Right lobe of liver (tissue), 6 donors: ENCODE data around the gene FYTTD1. TPM values are rescaled to one million over a fixed set of nuclear protein-coding genes. Genes with fewer than 3 reads are reported as not detected.
"Not testable (repeated sequence)": the region's sequence is repeated elsewhere in the genome, so short reads cannot be mapped to it uniquely, and the experiment has no call there.

Source experiments
- ATAC-seq, 4 donors: fragments of 200-7000 bp; cut with Tn5 transposase; one replicate each; pipeline ENCODE4 v1.9.1; 2020; ENCODE audit warnings: mild to moderate bottlenecking in 4 of 4, moderate library complexity in 4 of 4
- DNase-seq, 3 donors: peaks; one replicate each; pipeline ENCODE4 v3.0.0-alpha.2; 2020
- H3K27ac ChIP-seq, 3 donors: fragments of 200-600 bp; one replicate each; pipeline ENCODE4 v1.8.0; 2022
- H3K27me3 ChIP-seq, 2 donors: fragments of 200-600 bp; one replicate each; pipeline ENCODE4 v1.8.0; 2022
- H3K36me3 ChIP-seq, 4 donors: fragments of 200-600 bp; sonication (generic) in 1 of 4; one replicate each; pipeline versions ENCODE4 v1.5.1 to v1.8.0; 2017 to 2022; ENCODE audit warnings: control low read depth in 1 of 4
- H3K4me1 ChIP-seq, 4 donors: fragments of 200-600 bp; sonication (generic) in 1 of 4; one replicate each; pipeline versions ENCODE4 v1.5.1 to v1.8.0; 2017 to 2022; ENCODE audit warnings: control low read depth in 1 of 4
- H3K4me3 ChIP-seq, 3 donors: fragments of 200-600 bp; one replicate each; pipeline ENCODE4 v1.8.0; 2022
- H3K9me3 ChIP-seq, 4 donors: fragments of 200-600 bp; sonication (generic) in 1 of 4; one replicate each; pipeline versions ENCODE4 v1.5.1 to v1.8.0; 2017 to 2022; ENCODE audit warnings: control low read depth in 1 of 4
- POLR2A ChIP-seq: fragments of 450-650 bp; IDR thresholded peaks from one replicate; pipeline ENCODE4 v1.6.1; 2017; ENCODE audit warnings: antibody characterized with exemption, mild to moderate bottlenecking
- WGBS: methylation state at CpG from one replicate; pipeline ENCODE4 v1.1.6; 2018; ENCODE audit warnings: low coverage, low lambda C conversion rate; ENCODE audit not compliant: insufficient coverage; ENCODE audit errors: missing lambda C conversion rate; 5-methylcytosine and 5-hydroxymethylcytosine counted together
- intact Hi-C, 2 donors: fragments of 100-400 bp; cut with DNase I; formaldehyde crosslinking; loops; one replicate each; pipeline versions ENCODE4 v1.11.2 to v1.14.1; 2022
- total RNA-seq, 6 experiments: library from RNA; depleted of rRNA in 2 of 6; stranded (reverse); fragments of >200 nt in 2 of 6; fragmentation: NEBNext Ultra II Directional in 3 of 6; extraction: Animal tissue kit (Norgen Biotek cat#: 25700) in 3 of 6; gene quantifications; one replicate each; pipeline versions ENCODE4 v1.1.0 to v1.2.4, GENCODE V29; 2016 to 2023
- TF ChIP-seq, protein P1 (sequence below), 4 donors: fragments of 200-600 bp in 3 of 4; fragments of 450-650 bp in 1 of 4; IDR thresholded peaks; one replicate each; pipeline versions ENCODE4 v1.5.1 to v1.8.0; 2016 to 2022; ENCODE audit warnings: antibody characterized with exemption in 4 of 4, mild to moderate bottlenecking in 2 of 4
- donor health status: DM: no; HTN: yes; CAD: no.
- donor health status: DM: no; HTN: no; CAD: no.
- donor health status: DM: no; HTN: no; CAD: no.
- donor health status: DM: no; HTN: yes; CAD: no.
- donor health status: DM: no; HTN: yes; CAD: no.

The FYTTD1 gene
- total RNA-seq, 6 experiments from 2014 or later, result 20.2 to 33.4 (median 23.9) TPM

DNA sequence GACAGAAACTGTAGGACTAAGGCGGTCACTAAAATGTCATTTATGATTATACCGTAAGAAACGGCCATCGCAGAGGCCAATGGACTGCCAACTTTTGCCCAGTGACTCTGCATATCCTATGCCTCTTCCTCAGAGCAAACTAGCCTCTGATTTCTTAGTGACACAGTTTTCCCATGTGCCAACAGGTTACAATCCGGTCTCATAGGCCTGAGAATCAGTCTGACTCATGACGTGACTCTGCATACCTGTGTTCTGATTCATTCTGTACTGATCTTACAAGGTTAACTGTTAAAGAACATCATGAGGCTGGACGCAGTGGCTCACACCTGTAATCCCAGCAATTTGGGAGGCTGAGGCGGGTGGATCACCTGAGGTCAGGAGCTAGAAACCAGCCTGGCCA is 30.8 kb upstream of the FYTTD1 start:
- H3K4me3 ChIP-seq, result no peak overlapping the region
- no peaks in the 10 kb centered on the region for H3K36me3 ChIP-seq
- TF ChIP-seq, protein P1, sequence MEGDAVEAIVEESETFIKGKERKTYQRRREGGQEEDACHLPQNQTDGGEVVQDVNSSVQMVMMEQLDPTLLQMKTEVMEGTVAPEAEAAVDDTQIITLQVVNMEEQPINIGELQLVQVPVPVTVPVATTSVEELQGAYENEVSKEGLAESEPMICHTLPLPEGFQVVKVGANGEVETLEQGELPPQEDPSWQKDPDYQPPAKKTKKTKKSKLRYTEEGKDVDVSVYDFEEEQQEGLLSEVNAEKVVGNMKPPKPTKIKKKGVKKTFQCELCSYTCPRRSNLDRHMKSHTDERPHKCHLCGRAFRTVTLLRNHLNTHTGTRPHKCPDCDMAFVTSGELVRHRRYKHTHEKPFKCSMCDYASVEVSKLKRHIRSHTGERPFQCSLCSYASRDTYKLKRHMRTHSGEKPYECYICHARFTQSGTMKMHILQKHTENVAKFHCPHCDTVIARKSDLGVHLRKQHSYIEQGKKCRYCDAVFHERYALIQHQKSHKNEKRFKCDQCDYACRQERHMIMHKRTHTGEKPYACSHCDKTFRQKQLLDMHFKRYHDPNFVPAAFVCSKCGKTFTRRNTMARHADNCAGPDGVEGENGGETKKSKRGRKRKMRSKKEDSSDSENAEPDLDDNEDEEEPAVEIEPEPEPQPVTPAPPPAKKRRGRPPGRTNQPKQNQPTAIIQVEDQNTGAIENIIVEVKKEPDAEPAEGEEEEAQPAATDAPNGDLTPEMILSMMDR (IDR thresholded peaks at IDR 0.05), result no peak
- no peak for TF ChIP-seq POLR2A
- intact Hi-C loops, result no loop called here
- H3K9me3 ChIP-seq, result no peaks in the 10 kb centered on the region
- H3K27me3 ChIP-seq, result no peaks in the 10 kb centered on the region
- WGBS, result 88% methylated on average over 7 of the region's 8 CpGs
- H3K27ac ChIP-seq, result no peak overlapping the region
- H3K4me1 ChIP-seq, result no peaks in the 10 kb centered on the region
- ATAC-seq, result peak in 1 of 4 donors; percentile 66
- no peak for DNase-seq

DNA sequence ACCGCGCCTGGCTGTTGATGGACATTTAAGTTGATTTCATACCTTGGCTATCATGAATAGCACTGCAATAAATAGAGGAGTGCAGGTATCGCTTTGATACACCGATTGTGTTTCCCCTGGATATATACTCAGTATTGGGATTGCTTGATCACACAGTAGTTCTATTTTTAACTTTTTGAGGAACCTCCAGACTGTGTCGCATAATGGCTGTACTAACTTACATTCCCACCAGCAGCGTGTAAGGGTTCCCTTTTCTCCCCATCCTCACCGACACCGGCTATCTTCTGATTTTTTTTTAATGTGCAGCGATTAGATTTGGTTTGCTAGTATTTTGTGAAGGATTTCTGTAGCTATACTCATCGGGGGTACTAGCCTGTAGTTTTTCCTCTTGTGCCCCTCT is 29.0 kb upstream of the FYTTD1 start:
- TF ChIP-seq, protein P1 (IDR thresholded peaks at IDR 0.05), result no peak
- no peak for TF ChIP-seq POLR2A
- Histone ChIP-seq H3K36me3 (no peaks in the 10 kb centered on the region), H3K4me3 (no peak overlapping the region), H3K9me3 (no peaks in the 10 kb centered on the region), H3K27ac (no peak overlapping the region), H3K27me3 (no peaks in the 10 kb centered on the region), H3K4me1 (no peaks in the 10 kb centered on the region)
- no peak for DNase-seq
- intact Hi-C loops, result no loop called here
- peak in 1 of 4 donors; percentile 30 for ATAC-seq
- WGBS, result 77% methylated on average over 6 of the region's 10 CpGs

DNA sequence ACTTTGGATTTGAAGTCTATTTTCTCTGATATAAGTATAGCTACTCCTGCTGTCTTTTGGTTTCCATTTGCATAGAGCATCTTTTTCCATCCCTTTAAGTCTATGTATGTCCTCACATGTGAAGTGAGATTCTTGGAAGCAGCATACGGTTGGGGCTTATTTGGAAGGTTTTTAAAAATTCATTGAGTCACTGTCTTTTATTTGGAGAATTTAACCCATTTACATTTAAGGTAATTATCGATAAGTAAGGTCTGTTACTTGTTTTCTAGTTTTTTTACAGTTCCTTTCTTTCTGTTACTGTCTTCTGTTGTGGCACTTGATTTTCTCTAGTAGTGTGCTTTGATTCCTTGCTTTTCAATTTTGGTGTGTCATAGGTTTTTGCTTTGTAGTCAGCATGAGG is 26.9 kb upstream of the FYTTD1 start:
- 92% methylated on average over 2 of the region's 2 CpGs for WGBS
- DNase-seq (no peak), ATAC-seq (no peak)
- no peak overlapping the region for H3K4me3 ChIP-seq
- no peaks in the 10 kb centered on the region for H3K36me3 ChIP-seq
- intact Hi-C loops, result no loop called here
- no peaks in the 10 kb centered on the region for H3K9me3 ChIP-seq
- TF ChIP-seq, protein P1 (IDR thresholded peaks at IDR 0.05), result no peak
- TF ChIP-seq POLR2A, result no peak
- H3K27ac ChIP-seq, result no peak overlapping the region
- H3K4me1 ChIP-seq, result no peaks in the 10 kb centered on the region
- H3K27me3 ChIP-seq, result no peaks in the 10 kb centered on the region

DNA sequence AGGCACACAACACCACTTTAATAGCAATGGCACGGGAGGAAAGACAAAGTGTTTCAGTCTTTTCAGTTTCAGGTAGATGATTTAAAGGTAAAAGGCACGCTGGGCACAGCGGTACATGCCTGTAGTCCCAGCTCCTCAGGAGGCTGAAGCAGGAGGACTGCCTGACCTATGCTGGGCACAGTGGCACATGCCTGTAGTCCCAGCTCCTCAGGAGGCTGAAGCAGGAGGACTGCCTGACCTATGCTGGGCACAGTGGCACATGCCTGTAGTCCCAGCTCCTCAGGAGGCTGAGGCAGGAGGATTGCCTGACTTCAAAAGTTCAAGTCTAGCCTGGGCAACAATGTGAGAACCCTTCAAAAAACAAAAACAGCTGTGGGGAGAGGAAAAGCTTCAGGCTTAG is 21.8 kb upstream of the FYTTD1 start:
- H3K9me3 ChIP-seq, intact Hi-C loops, DNase-seq, H3K4me1 ChIP-seq, H3K36me3 ChIP-seq, H3K27ac ChIP-seq, H3K27me3 ChIP-seq, H3K4me3 ChIP-seq: not testable (repeated sequence)
- 88% methylated on average over 1 of the region's 3 CpGs for WGBS
- peak in 2 of 4 donors; percentile 16 to 52 for ATAC-seq

DNA sequence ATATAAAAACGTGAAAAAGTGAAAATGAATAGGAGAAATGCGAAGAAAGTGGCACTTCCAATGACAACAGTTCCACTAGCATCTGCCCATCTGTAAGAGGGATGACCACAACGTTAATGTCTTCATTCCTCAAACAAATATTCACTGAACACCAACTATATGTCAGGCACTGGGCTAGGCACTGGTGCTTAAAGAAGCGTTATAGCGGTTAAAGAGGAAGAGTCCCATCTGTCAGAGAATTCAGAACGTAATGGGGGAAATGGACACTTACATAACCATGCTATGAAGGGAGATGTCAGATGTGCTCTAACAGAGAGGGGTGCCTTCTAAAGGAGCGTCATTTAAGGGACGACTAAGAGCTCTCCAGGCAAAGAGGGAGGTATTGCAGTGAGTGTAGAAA is 21.2 kb upstream of the FYTTD1 start:
- intact Hi-C loops, result no loop called here
- WGBS, result 71% methylated on average over 8 of the region's 8 CpGs
- Histone ChIP-seq H3K27ac (no peak overlapping the region), H3K27me3 (no peaks in the 10 kb centered on the region), H3K4me3 (no peak overlapping the region), H3K36me3 (no peaks in the 10 kb centered on the region), H3K4me1 (no peaks in the 10 kb centered on the region), H3K9me3 (no peaks in the 10 kb centered on the region)
- TF ChIP-seq, protein P1 (IDR thresholded peaks at IDR 0.05), result no peak
- TF ChIP-seq POLR2A, result no peak
- ATAC-seq (no peak), DNase-seq (no peak)
